K562 (cell line): ENCODE measurements around the gene EMID1. TPM values are rescaled to one million over a fixed set of nuclear protein-coding genes. Genes with fewer than 3 reads are reported as not detected.

Experiments
- ATAC-seq: fragments of 200-7000 bp; cut with Tn5 transposase; 3 replicates; pipeline ENCODE4 v1.9.1; 2020; ENCODE audit warnings: moderate library complexity
- BruUV-seq: library from RNA; stranded (reverse); fragments of 400-500 nt; replicated peaks from 2 replicates; lab custom pipeline; 2021; lab: Mats Ljungman, UMichigan
- CTCF ChIA-PET: fragments of 300-600 bp; formaldehyde crosslinking; extraction: SDS; loops from one replicate; lab custom pipeline; 2021; ENCODE audit warnings: low intra/inter-chr PET ratio; lab: Yijun Ruan, JAX
- POLR2A ChIA-PET: fragments of 300-600, 350-650 bp; sonication (Branson Sonifier 250); formaldehyde crosslinking; extraction: SDS; loops from one replicate; lab custom pipeline; 2021; ENCODE audit warnings: antibody characterized with exemption, inconsistent platforms; lab: Yijun Ruan, JAX
- DNase-seq, 4 experiments: peaks; one replicate each; pipeline versions ENCODE4 v3.0.0 to v3.0.0-alpha.2; 2011 to 2018; ENCODE audit warnings: low spot score in 3 of 4, mixed read lengths in 3 of 4; ENCODE audit errors: extremely low read depth in 1 of 4
- FAIRE-seq: peaks from 2 replicates; lab custom pipeline; 2011; peaks lifted over from hg19 to GRCh38; lab: Jason Lieb, UNC
- H2AFZ ChIP-seq: 2 replicates; pipeline ENCODE4 v1.6.0; 2011; ENCODE audit warnings: low read depth, low read length, control low read depth, inconsistent platforms
- H3K27ac ChIP-seq: fragments of 200-600 bp; 3 replicates; pipeline ENCODE4 v1.8.0; 2011; ENCODE audit warnings: low read depth, mild to moderate bottlenecking, control low read depth, inconsistent platforms, low read length, moderate library complexity, mixed read lengths; ENCODE audit errors: extremely low read depth
- H3K27me3 ChIP-seq, 2 experiments: fragments of 300-600 bp in 1 of 2; 2 replicates in 1 of 2; 3 replicates in 1 of 2; pipeline versions ENCODE4 v1.6.0 to v1.8.0; 2011; ENCODE audit warnings: inconsistent platforms in 2 of 2, low read length in 2 of 2, mild to moderate bottlenecking in 1 of 2, mixed read lengths in 1 of 2, moderate library complexity in 1 of 2; ENCODE audit not compliant: control insufficient read depth in 2 of 2, insufficient read depth in 2 of 2
- H3K36me3 ChIP-seq: fragments of 300-600 bp; 3 replicates; pipeline ENCODE4 v1.8.0; 2011; ENCODE audit warnings: mild to moderate bottlenecking, low read length, inconsistent platforms; ENCODE audit not compliant: control insufficient read depth, insufficient read depth
- H3K4me1 ChIP-seq, 2 experiments: fragments of 200-600 bp in 1 of 2; replicated peaks in 1 of 2; 2 replicates in 1 of 2; 3 replicates in 1 of 2; pipeline versions ENCODE4 v1.5.1 to v1.8.0; 2011; ENCODE audit warnings: inconsistent platforms in 2 of 2, low read length in 2 of 2, mild to moderate bottlenecking in 1 of 2, mixed read lengths in 1 of 2, moderate library complexity in 1 of 2; ENCODE audit not compliant: control insufficient read depth in 2 of 2, insufficient read depth in 2 of 2
- H3K4me2 ChIP-seq: 2 replicates; pipeline ENCODE4 v1.6.1; 2011; ENCODE audit warnings: low read length, control low read depth, inconsistent platforms, mixed read lengths; ENCODE audit not compliant: insufficient read depth
- H3K4me3 ChIP-seq: fragments of 200-600 bp; sonication (generic), shearing (Covaris generic); 2 replicates; pipeline ENCODE4 v1.5.1; 2016; ENCODE audit warnings: control low read depth, inconsistent platforms
- H3K79me2 ChIP-seq: fragments of 200-600 bp; 3 replicates; pipeline ENCODE4 v1.8.0; 2011; ENCODE audit warnings: low read length, inconsistent platforms; ENCODE audit not compliant: control insufficient read depth, insufficient read depth
- H3K9ac ChIP-seq, 2 experiments: 2 replicates each; pipeline versions ENCODE4 v1.6.0 to v1.6.1; 2011; ENCODE audit warnings: low read depth in 2 of 2, low read length in 2 of 2, control low read depth in 1 of 2, inconsistent platforms in 1 of 2, mild to moderate bottlenecking in 1 of 2, mixed read lengths in 1 of 2; ENCODE audit not compliant: insufficient read depth in 1 of 2
- H3K9me1 ChIP-seq: one replicate; pipeline ENCODE4 v1.6.0; 2011; ENCODE audit warnings: inconsistent platforms, mild to moderate bottlenecking, low read length, moderate library complexity; ENCODE audit not compliant: control insufficient read depth, insufficient read depth
- H3K9me3 ChIP-seq: replicated peaks from 2 replicates; pipeline ENCODE4 v1.5.1; 2011; ENCODE audit warnings: low read depth, low read length, inconsistent platforms; ENCODE audit not compliant: control insufficient read depth, insufficient read depth
- H4K20me1 ChIP-seq: replicated peaks from 2 replicates; pipeline ENCODE4 v1.6.1; 2011; ENCODE audit warnings: low read length, inconsistent platforms, mixed read lengths; ENCODE audit not compliant: control insufficient read depth, insufficient read depth
- BRF1 ChIP-seq: IDR thresholded peaks from 3 replicates; pipeline ENCODE4 v1.6.1; 2011; ENCODE audit warnings: borderline replicate concordance, mild to moderate bottlenecking; ENCODE audit not compliant: insufficient read length; ENCODE audit errors: extremely low read depth
- DPF2 ChIP-seq: fragments of 450-650 bp; IDR thresholded peaks from 2 replicates; pipeline ENCODE4 v1.6.1; 2016
- MEIS2 ChIP-seq: fragments of 450-650 bp; IDR thresholded peaks from 2 replicates; pipeline ENCODE4 v1.6.1; 2014; ENCODE audit warnings: mild to moderate bottlenecking; ENCODE audit not compliant: partially characterized antibody
- MLX ChIP-seq, 2 experiments: fragments of 450-650 bp in 1 of 2; sonication (generic) in 1 of 2; formaldehyde crosslinking; conservative IDR thresholded peaks; 2 replicates each; pipeline versions ENCODE4 v1.4.0 to v1.8.1; 2020 to 2022; ENCODE audit warnings: mild to moderate bottlenecking in 1 of 2, missing genetic modification reagents in 1 of 2
- ZFX ChIP-seq: sonication (generic); formaldehyde crosslinking; IDR thresholded peaks from 2 replicates; pipeline ENCODE4 v1.8.0; 2022; ENCODE audit warnings: mild to moderate bottlenecking, missing genetic modification reagents, moderate library complexity
- WGBS: fragments of 100-300 bp; shearing (Covaris generic); methylation state at CpG from one replicate; pipeline ENCODE4 v1.1.6; 2016; ENCODE audit warnings: low coverage, mixed read lengths; ENCODE audit not compliant: insufficient coverage; ENCODE audit errors: missing lambda C conversion rate; 5-methylcytosine and 5-hydroxymethylcytosine counted together
- in situ Hi-C: fragments of 300-500 bp; cut with MboI; formaldehyde crosslinking; loops from 4 replicates; pipeline ENCODE4 v1.15.0; 2018; ENCODE audit warnings: inconsistent platforms, mixed read lengths
- intact Hi-C: fragments of 100-400 bp; cut with micrococcal nuclease; formaldehyde crosslinking; loops from 2 replicates; pipeline ENCODE4 v1.14.2; 2022
- polyA plus RNA-seq, 8 experiments: library from polyadenylated mRNA; depleted of rRNA in 4 of 8; stranded (reverse) in 5 of 8; unstranded in 3 of 8; fragments of >200 nt; fragmentation: Nextera tagmentation in 2 of 8; fragmentation: Illumina TruSeq in 1 of 8; extraction: Ambion mirVana in 2 of 8; extraction: Trizol in 1 of 8; gene quantifications; 2 replicates each; pipeline versions ENCODE4 v1.2.1 to v1.2.3, GENCODE V29; 2011 to 2014; ENCODE audit warnings: inconsistent platforms in 1 of 8, missing spikeins in 1 of 8
- total RNA-seq, 7 experiments: library from RNA; depleted of rRNA in 6 of 7; stranded (reverse); fragments of >200 nt in 6 of 7; fragmentation: Illumina TruSeq in 2 of 7; extraction: Trizol in 2 of 7; gene quantifications; 2 replicates each; pipeline versions ENCODE4 v1.2.1 to v1.2.3, GENCODE V29; 2011 to 2021; ENCODE audit warnings: low replicate concordance in 1 of 7
- TF ChIP-seq, protein P1 (sequence below): sonication (generic); formaldehyde crosslinking; IDR thresholded peaks from 2 replicates; pipeline ENCODE4 v1.8.0; 2023; ENCODE audit warnings: mild to moderate bottlenecking, missing genetic modification reagents

The EMID1 gene
- total and polyA plus RNA-seq, 9 of the 15 experiments (the other 6 are each of a cell fraction or from before 2014, with no cell fraction given): 0.15 to 7.2 (median 2.7) TPM

- ChIA-PET POLR2A (interaction anchor here (0.7 to 1.4 kb wide), 5 partner anchors 10 to 51 kb away, joined by 3 to 5 read pairs (median 4); partner anchors contain the start of gene GAS2L1), CTCF (no interaction called here)
- Histone ChIP-seq H3K9ac (peak overlapping the region; percentile 100; a peak in 3 of 4 replicates), H3K4me1 (peaks cover 17 to 31% of the 10 kb centered on the region in 2 experiments; a peak in 4 of 5 replicates), H3K79me2 (peaks cover 94% of the 10 kb centered on the region), H3K27me3 (no peaks in the 10 kb centered on the region), H3K36me3 (peaks cover 79% of the 10 kb centered on the region), H3K9me3 (no peaks in the 10 kb centered on the region), H3K4me2 (peak overlapping the region; percentile 96), H3K9me1 (peaks cover 6% of the 10 kb centered on the region), H4K20me1 (peaks cover 43% of the 10 kb centered on the region), H3K4me3 (peak overlapping the region; percentile 91), H3K27ac (peak overlapping the region; percentile 49), H2AFZ (no peak overlapping the region)
- no TSS peak for BruUV-seq
- in situ Hi-C loops: no loop called here
- ATAC-seq: no peak
- DNase-seq: peak in 1 of 4 experiments; percentile 21
- no peak for FAIRE-seq
- WGBS: 3% methylated on average over 13 of the region's 13 CpGs
- intact Hi-C loops: loop anchor here (10.0 kb wide), 1 partner anchor 385 kb away; the partner anchor contains the start of gene ZNRF3
- peak; percentile 22 for TF ChIP-seq MEIS2
- no peak for TF ChIP-seq BRF1
- no peak for TF ChIP-seq DPF2
- TF ChIP-seq ZFX (CRISPR knock-in tag): 0 out of 2 replicates have a peak, but pooled peaks have one; percentile 23
- TF ChIP-seq, protein P1, sequence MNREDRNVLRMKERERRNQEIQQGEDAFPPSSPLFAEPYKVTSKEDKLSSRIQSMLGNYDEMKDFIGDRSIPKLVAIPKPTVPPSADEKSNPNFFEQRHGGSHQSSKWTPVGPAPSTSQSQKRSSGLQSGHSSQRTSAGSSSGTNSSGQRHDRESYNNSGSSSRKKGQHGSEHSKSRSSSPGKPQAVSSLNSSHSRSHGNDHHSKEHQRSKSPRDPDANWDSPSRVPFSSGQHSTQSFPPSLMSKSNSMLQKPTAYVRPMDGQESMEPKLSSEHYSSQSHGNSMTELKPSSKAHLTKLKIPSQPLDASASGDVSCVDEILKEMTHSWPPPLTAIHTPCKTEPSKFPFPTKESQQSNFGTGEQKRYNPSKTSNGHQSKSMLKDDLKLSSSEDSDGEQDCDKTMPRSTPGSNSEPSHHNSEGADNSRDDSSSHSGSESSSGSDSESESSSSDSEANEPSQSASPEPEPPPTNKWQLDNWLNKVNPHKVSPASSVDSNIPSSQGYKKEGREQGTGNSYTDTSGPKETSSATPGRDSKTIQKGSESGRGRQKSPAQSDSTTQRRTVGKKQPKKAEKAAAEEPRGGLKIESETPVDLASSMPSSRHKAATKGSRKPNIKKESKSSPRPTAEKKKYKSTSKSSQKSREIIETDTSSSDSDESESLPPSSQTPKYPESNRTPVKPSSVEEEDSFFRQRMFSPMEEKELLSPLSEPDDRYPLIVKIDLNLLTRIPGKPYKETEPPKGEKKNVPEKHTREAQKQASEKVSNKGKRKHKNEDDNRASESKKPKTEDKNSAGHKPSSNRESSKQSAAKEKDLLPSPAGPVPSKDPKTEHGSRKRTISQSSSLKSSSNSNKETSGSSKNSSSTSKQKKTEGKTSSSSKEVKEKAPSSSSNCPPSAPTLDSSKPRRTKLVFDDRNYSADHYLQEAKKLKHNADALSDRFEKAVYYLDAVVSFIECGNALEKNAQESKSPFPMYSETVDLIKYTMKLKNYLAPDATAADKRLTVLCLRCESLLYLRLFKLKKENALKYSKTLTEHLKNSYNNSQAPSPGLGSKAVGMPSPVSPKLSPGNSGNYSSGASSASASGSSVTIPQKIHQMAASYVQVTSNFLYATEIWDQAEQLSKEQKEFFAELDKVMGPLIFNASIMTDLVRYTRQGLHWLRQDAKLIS (CRISPR knock-in tag): 0 out of 2 replicates have a peak, but pooled peaks have one; percentile 23
- no peak for TF ChIP-seq MLX (CRISPR knock-in tag; conservative IDR thresholded peaks at IDR 0.05)
Observed at GRCh38 chr22:29269731-29270474, 64.2 kb downstream of the EMID1 start.
